Stimulated activated CD4-positive, alpha-beta T cell treated with anti-CD3 and anti-CD28 coated beads, Interleukin-15, amount 100 ng/mL, for 48 hours (primary cell): Measurements from ENCODE around the gene RBM12.
"Not testable (repeated sequence)": the region's sequence is repeated elsewhere in the genome, so short reads cannot be mapped to it uniquely, and the experiment has no call there.

Experiments
- DNase-seq, 2 donors: peaks; one replicate each; pipeline ENCODE4 v3.0.0-alpha.2; 2020; ENCODE audit warnings: low read depth in 2 of 2

The RBM12 gene

GRCh38 chr20:35698298-35699126 lies 33.8 kb upstream of the RBM12 start:
- no peak for DNase-seq

GRCh38 chr20:35697696-35698297 lies 33.1 kb upstream of the RBM12 start:
- no peak for DNase-seq

GRCh38 chr20:35695978-35696377 lies 31.3 kb upstream of the RBM12 start:
- no peak for DNase-seq

GRCh38 chr20:35695245-35695749 lies 30.6 kb upstream of the RBM12 start:
- DNase-seq: no peak

GRCh38 chr20:35690265-35690664 lies 25.6 kb upstream of the RBM12 start:
- DNase-seq: no peak

- DNase-seq: not testable (repeated sequence)
Observed at GRCh38 chr20:35686872-35687271, 22.2 kb upstream of the RBM12 start.

GRCh38 chr20:35685368-35685767 lies 20.7 kb upstream of the RBM12 start:
- not testable (repeated sequence) for DNase-seq

GRCh38 chr20:35681960-35682359 lies 17.3 kb upstream of the RBM12 start:
- DNase-seq: no peak

GRCh38 chr20:35680452-35681183 lies 15.9 kb upstream of the RBM12 start:
- DNase-seq: no peak

GRCh38 chr20:35674921-35675320 lies 10.2 kb upstream of the RBM12 start:
- no peak for DNase-seq

- DNase-seq: no peak
Observed at GRCh38 chr20:35673884-35674283, 9.2 kb upstream of the RBM12 start.

- no peak for DNase-seq
Observed at GRCh38 chr20:35669681-35670080, 5.0 kb upstream of the RBM12 start.

- no peak for DNase-seq
Observed at GRCh38 chr20:35669221-35669620, 4.5 kb upstream of the RBM12 start.

- no peak for DNase-seq
Observed at GRCh38 chr20:35665949-35666288, 1.2 kb upstream of the RBM12 start.

GRCh38 chr20:35663516-35664465 lies 909 bp downstream of the RBM12 start:
- DNase-seq: peak; percentile 26 to 52

GRCh38 chr20:35662551-35662950 lies 2.1 kb downstream of the RBM12 start:
- DNase-seq: no peak

- no peak for DNase-seq
Observed at GRCh38 chr20:35661908-35662307, 2.8 kb downstream of the RBM12 start.

- no peak for DNase-seq
Observed at GRCh38 chr20:35661053-35661452, 3.6 kb downstream of the RBM12 start.

- peak; percentile 17 to 37 for DNase-seq
Observed at GRCh38 chr20:35660122-35660937, 4.4 kb downstream of the RBM12 start.

- no peak for DNase-seq
Observed at GRCh38 chr20:35657271-35657670, 7.4 kb downstream of the RBM12 start.

- DNase-seq: no peak
Observed at GRCh38 chr20:35654415-35654814, 10.3 kb downstream of the RBM12 start.
